ENCODE measurements around the gene PXMP2. TPM values are rescaled to one million over a fixed set of nuclear protein-coding genes. Genes with fewer than 3 reads are reported as not detected.
A peak's percentile ranks its signal among the peaks of the same experiment; 100 is the strongest.

Gene PXMP2
- total RNA-seq, 6 donors from 2014 or later, result 16.8 to 41.7 (median 20.9) TPM

DNA sequence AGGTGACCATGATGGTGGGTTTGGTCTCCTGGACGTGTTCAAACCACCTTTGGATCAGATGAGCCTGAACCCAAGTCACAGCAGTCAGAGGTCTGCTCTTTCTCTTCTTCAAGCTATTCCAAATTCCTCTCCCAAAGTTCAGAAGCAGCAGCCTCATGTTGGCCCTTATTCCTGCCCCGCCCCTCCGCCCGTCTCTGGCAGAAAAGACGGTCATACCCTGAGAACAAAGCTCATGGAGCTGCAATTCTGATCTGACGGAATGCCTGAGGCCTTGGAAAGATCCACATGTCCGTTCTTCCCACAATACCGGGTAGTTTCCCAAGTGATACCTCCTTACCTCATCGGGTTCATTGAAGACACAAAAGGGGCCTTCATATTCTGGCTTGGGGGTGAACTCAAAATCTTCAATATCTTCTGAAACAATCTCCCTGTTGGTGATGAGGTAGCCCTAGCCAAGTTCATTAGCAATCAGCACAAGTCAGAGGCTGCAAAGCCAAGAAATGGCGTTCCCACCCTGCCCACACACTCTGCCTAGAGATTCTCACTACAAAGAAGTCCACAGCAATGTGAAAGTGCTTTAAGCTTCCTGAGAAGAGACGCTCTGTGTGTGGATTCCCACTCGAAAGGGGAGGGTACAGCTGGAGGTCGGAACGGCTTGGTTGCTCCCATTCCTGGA lies 11.5 kb upstream of the PXMP2 start:
- Histone ChIP-seq H3K4me3 (no peak overlapping the region), H3K36me3 (peaks cover 13 to 75% (median 43%) of the 10 kb centered on the region in 4 donors), H3K4me1 (no peaks in the 10 kb centered on the region), H3K9me3 (no peaks in the 10 kb centered on the region), H3K27ac (no peak overlapping the region), H3K27me3 (no peaks in the 10 kb centered on the region)
- 93 to 95% methylated on average over 13 to 14 of the region's 14 CpGs for WGBS, 2 donors
- TF ChIP-seq, protein P1, sequence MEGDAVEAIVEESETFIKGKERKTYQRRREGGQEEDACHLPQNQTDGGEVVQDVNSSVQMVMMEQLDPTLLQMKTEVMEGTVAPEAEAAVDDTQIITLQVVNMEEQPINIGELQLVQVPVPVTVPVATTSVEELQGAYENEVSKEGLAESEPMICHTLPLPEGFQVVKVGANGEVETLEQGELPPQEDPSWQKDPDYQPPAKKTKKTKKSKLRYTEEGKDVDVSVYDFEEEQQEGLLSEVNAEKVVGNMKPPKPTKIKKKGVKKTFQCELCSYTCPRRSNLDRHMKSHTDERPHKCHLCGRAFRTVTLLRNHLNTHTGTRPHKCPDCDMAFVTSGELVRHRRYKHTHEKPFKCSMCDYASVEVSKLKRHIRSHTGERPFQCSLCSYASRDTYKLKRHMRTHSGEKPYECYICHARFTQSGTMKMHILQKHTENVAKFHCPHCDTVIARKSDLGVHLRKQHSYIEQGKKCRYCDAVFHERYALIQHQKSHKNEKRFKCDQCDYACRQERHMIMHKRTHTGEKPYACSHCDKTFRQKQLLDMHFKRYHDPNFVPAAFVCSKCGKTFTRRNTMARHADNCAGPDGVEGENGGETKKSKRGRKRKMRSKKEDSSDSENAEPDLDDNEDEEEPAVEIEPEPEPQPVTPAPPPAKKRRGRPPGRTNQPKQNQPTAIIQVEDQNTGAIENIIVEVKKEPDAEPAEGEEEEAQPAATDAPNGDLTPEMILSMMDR (IDR thresholded peaks at IDR 0.05), result no peak
- no peak for TF ChIP-seq POLR2A (IDR thresholded peaks at IDR 0.05)
- no peak for TF ChIP-seq EP300 (IDR thresholded peaks at IDR 0.05)
- no peak for TF ChIP-seq POLR2AphosphoS5 (IDR thresholded peaks at IDR 0.05)
- ATAC-seq (ENCODE audit: low FRiP score in 2 of 2), result peak in 1 of 2 donors; percentile 75
- DNase-seq, result no peak

DNA sequence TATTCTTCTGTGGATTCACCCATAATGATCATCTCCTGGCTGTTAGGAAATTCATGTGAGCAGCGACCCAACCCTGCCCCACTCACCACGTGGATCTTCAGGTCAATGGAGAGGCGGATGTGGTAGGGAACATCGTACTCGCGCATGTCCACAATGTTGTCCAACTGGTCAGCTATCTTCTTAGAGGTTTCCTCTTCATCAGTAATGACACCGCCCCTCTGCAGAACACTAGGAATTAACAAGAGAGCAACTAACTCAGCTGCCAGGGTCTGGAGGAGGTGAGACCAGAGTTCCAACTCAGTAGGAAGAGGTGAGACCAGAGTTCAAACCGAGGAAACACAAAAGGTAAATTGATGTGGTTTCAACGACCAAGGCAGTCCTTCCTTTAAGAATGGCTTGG lies 9.9 kb upstream of the PXMP2 start:
- no peaks in the 10 kb centered on the region for H3K4me1 ChIP-seq
- no peak for DNase-seq
- no peaks in the 10 kb centered on the region for H3K27me3 ChIP-seq
- WGBS, 2 donors, result 94 to 96% methylated on average over 9 of the region's 9 CpGs
- no peak for ATAC-seq (ENCODE audit: low FRiP score in 2 of 2)
- H3K36me3 ChIP-seq, result peaks cover 9 to 67% (median 35%) of the 10 kb centered on the region in 4 donors
- TF ChIP-seq POLR2AphosphoS5 (IDR thresholded peaks at IDR 0.05) (no peak), POLR2A (IDR thresholded peaks at IDR 0.05) (no peak), EP300 (IDR thresholded peaks at IDR 0.05) (no peak)
- TF ChIP-seq, protein P1 (IDR thresholded peaks at IDR 0.05), result no peak
- no peaks in the 10 kb centered on the region for H3K9me3 ChIP-seq
- no peak overlapping the region for H3K27ac ChIP-seq
- H3K4me3 ChIP-seq, result no peak overlapping the region

DNA sequence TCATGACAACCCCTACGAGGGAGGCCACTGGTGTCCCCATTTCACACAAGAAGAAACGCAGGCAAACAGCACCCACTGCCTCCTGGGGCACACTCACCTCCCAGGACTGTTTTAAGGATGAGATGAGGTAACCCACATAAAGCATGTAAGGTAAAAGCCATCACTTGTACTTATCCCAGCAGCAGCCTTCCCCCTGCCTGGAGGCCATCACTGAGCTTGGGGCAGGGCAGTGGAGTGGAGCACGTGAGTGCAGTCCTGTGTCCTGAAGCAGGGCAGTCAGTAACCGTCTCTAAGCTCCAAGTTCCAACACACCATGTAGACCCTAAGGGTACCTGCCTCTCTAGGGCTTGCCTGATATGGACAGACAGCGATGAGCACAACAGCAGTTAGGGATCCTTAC lies 2.0 kb upstream of the PXMP2 start:
- ATAC-seq (ENCODE audit: low FRiP score in 2 of 2) (no peak), DNase-seq (no peak)
- Histone ChIP-seq H3K36me3 (peaks cover 0 to 2% (median 0%) of the 10 kb centered on the region in 4 donors), H3K4me3 (no peak overlapping the region), H3K4me1 (peaks cover 9 to 27% (median 10%) of the 10 kb centered on the region in 4 donors), H3K9me3 (no peaks in the 10 kb centered on the region), H3K27ac (no peak overlapping the region), H3K27me3 (no peaks in the 10 kb centered on the region)
- 64 to 70% methylated on average over 5 of the region's 5 CpGs for WGBS, 2 donors
- TF ChIP-seq POLR2A (IDR thresholded peaks at IDR 0.05) (no peak), POLR2AphosphoS5 (IDR thresholded peaks at IDR 0.05) (no peak), EP300 (IDR thresholded peaks at IDR 0.05) (no peak)
- TF ChIP-seq, protein P1 (IDR thresholded peaks at IDR 0.05), result no peak

DNA sequence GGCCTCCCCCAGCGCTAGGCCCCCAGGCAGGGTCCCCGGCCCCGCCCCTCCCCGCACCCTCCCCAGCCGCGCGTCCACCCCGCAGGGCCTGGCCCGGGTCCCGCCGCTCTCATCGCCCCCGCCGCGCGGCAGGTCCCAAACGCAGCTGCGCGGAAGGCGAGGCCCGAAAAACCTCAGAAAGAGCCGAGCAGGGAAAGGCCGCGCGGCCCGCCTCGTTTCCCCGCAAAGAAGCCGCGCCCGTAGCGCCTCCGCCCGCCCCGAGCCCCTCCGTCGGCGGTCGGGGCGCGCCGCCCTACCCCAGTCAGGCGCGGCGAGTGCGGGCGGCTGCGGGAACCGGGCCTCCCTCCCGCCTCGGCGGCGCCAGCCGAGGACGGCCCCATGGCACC lies 569 bp upstream of the PXMP2 start:
- ATAC-seq (ENCODE audit: low FRiP score in 2 of 2) (peak in 1 of 2 donors; percentile 82), DNase-seq (no peak)
- Histone ChIP-seq H3K27ac (peak overlapping the region; percentile 42 to 81 (median 64)), H3K27me3 (no peaks in the 10 kb centered on the region), H3K4me3 (peak overlapping the region; percentile 61 to 100 (median 90)), H3K36me3 (peaks cover 0 to 3% (median 0%) of the 10 kb centered on the region in 4 donors), H3K9me3 (no peaks in the 10 kb centered on the region), H3K4me1 (peaks cover 9 to 27% (median 10%) of the 10 kb centered on the region in 4 donors)
- TF ChIP-seq, protein P1 (IDR thresholded peaks at IDR 0.05), result no peak
- no peak for TF ChIP-seq POLR2A (IDR thresholded peaks at IDR 0.05)
- TF ChIP-seq EP300 (IDR thresholded peaks at IDR 0.05), result no peak
- TF ChIP-seq POLR2AphosphoS5 (IDR thresholded peaks at IDR 0.05), result no peak
- 0% methylated on average over 2 of the region's 55 CpGs; no CpG with 5 or more reads in 1 of the 2 donors for WGBS, 2 donors

DNA sequence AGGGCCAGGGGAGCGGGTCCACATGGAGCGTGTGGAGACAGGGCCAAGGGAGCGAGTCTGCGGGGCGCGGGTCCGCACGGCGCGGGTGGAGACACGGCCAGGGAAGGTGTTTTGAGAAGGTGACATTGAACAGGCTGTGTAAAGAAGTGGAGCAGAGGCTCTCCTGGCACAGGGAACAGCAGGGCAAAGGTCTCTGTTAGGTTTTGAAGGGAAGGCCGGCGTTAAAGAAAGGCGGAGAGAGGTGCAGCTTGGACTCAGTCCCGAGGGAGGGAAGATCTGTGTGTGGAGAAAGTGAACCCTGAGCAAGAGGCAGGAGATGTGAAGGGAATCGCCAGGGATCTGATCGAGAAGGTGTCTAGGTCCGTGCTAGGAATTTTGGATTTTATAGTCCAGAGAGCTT lies 1.8 kb downstream of the PXMP2 start:
- WGBS, 2 donors, result 57 to 91% methylated on average over 18 of the region's 18 CpGs
- DNase-seq, result peak in 1 of 2 donors; percentile 83
- Histone ChIP-seq H3K9me3 (no peaks in the 10 kb centered on the region), H3K4me3 (peak overlapping the region in 1 of 4 donors; percentile 19), H3K27ac (no peak overlapping the region), H3K4me1 (peaks cover 9 to 27% (median 10%) of the 10 kb centered on the region in 4 donors), H3K36me3 (peaks cover 0 to 3% (median 0%) of the 10 kb centered on the region in 4 donors), H3K27me3 (no peaks in the 10 kb centered on the region)
- ATAC-seq (ENCODE audit: low FRiP score in 2 of 2), result no peak
- TF ChIP-seq POLR2A (IDR thresholded peaks at IDR 0.05) (no peak), POLR2AphosphoS5 (IDR thresholded peaks at IDR 0.05) (no peak), EP300 (IDR thresholded peaks at IDR 0.05) (no peak)
- TF ChIP-seq, protein P1 (IDR thresholded peaks at IDR 0.05), result no peak

All from upper lobe of left lung (tissue), 6 donors.